Measurements from ENCODE around the gene SKIDA1.
A peak's percentile ranks its signal among the peaks of the same experiment; 100 is the strongest.

Gene SKIDA1

GRCh38 chr10:21473135-21473534 lies 52.3 kb downstream of the SKIDA1 start:
- TF ChIP-seq CTCF (IDR thresholded peaks at IDR 0.05; ENCODE audit: control insufficient read depth, insufficient read depth, low read depth, low read length, missing control alignments) = no peak
- no peak for DNase-seq (ENCODE audit: low read depth)
- H3K4me3 ChIP-seq (ENCODE audit: control insufficient read depth, low read depth, low read length) = no peak overlapping the region

GRCh38 chr10:21468086-21468485 lies 57.4 kb downstream of the SKIDA1 start:
- no peak overlapping the region for H3K4me3 ChIP-seq (ENCODE audit: control insufficient read depth, low read depth, low read length)
- TF ChIP-seq CTCF (IDR thresholded peaks at IDR 0.05; ENCODE audit: control insufficient read depth, insufficient read depth, low read depth, low read length, missing control alignments) = no peak
- DNase-seq (ENCODE audit: low read depth) = no peak

DNA sequence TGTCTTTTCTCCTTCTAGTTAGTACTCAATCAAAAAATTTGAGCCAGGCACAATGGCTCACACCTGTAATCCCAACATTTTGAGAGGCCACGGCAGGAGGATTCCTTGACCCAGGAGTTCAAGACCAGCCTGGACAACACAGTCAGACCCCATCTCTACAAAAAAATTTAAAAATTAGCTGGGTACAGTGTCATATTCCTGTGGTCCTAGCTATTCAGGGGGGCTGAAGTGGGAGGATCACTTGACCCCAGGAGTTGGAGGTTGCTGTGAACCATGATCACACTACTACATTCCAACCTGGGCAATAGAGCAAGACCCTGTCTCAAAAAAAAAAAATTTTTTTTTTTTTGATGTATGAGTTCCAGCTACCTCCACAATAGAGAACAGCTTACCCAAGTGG lies 57.8 kb downstream of the SKIDA1 start:
- DNase-seq (ENCODE audit: low read depth) = no peak
- no peak overlapping the region for H3K4me3 ChIP-seq (ENCODE audit: control insufficient read depth, low read depth, low read length)
- TF ChIP-seq CTCF (IDR thresholded peaks at IDR 0.05; ENCODE audit: control insufficient read depth, insufficient read depth, low read depth, low read length, missing control alignments) = no peak

DNA sequence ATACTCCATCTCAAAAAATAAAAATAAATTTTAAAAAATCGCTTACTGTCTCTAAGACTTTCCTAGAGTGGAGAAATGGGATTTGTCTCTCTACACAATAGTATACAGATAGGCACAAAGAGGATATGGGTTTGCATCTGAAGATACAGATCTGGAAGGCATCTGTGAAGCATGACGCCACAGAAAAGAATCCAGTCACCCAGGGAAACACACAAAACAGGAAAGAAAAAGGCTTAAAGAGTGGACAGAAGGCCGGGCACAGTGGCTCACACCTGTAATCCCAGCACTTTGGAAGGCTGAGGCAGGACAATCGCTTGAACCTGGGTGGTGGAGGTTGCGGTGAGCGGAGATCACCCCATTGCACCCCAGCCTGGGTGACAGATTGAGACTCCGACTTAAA lies 61.3 kb downstream of the SKIDA1 start:
- no peak for TF ChIP-seq CTCF (IDR thresholded peaks at IDR 0.05; ENCODE audit: control insufficient read depth, insufficient read depth, low read depth, low read length, missing control alignments)
- DNase-seq (ENCODE audit: low read depth) = peak; percentile 2
- no peak overlapping the region for H3K4me3 ChIP-seq (ENCODE audit: control insufficient read depth, low read depth, low read length)
